NCI-H2196 treated with DMSO at 0.1 percent for 48 hours (cell line): ENCODE data around the gene MEIS1.

Experiments used
- DNase-seq: peaks from one replicate; lab custom pipeline; 2025; ENCODE audit not compliant: unreplicated experiment; lab: John Stamatoyannopoulos, UW

MEIS1 gene

DNA sequence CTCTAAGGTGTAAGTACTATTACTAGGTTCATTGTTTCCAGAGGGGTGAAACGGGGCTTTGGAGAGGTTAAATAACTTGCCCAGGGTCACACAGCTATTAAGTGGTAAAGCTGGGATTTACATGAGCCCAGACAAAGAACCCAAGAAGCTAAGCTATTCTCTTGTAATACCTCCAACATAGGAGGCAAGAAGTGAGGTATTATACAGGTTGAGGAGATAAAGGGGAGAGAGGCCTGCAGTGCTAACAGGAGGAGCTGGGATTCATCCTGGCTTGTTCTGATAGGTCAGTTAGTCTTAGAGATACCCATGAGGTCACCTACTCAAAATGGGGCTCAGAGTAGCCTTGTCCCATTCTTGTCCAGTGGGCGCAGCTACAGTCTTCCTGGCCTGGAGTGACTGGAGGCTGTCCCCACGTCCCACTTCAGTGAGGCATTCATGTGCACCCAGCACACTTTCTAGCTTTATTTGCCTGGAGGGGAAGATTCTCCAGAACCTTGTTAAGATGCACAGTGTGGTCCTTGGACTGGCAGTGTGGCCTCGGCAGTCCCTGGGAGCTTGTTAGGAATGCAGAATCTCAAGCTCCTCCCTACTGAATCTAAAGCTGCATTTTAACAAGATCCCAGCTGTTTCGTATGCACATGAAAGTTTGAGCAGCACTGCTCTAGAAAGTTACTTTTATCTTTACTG is 63.5 kb downstream of the MEIS1 start:
- no peak for DNase-seq

DNA sequence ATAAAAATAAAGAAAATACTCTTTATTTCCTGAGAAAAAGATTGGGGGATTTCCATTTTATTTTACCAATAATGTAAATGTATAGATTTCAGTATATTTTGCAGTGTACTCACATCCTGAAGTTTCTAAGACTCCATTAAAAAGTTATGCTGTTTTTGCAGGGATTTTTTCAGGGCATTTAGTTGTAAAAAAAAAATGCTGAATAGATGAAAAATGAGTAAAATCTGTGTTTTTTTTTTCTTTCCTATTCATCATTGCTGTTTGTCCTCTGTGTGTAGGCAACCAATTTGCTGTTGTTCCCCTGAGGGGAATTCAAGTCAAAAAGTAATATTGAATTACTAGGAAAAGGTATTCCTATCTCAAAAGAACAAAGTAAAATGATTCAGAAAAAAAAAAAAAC is 66.3 kb downstream of the MEIS1 start:
- no peak for DNase-seq

GRCh38 chr2:66506265-66506664 is 71.3 kb downstream of the MEIS1 start:
- no peak for DNase-seq

DNA sequence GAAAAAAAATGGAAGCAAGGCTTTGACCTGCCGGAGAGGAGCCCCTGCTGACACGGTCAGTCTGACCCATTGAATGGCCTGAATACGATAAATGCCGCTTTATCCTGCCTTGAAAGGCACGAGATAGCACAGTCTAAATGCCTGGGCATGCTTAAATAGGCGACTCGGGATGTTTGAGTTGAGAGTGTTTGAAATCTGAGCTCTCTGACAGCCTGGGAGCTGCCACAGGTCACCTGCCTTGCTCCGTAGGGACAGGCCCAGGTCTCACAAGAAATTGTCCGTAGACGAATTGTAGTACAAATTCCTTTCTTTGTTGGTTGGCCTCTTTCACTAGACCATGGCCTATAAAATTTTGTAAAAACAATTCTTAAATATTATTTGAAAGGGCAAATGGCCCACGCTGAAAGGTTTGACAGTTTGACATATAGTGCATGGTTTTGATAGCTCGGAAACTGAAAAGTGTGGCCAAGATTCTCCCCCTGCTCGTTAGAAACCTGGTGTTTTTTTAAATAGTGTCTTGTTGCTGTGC is 72.8 kb downstream of the MEIS1 start:
- no peak for DNase-seq

- no peak for DNase-seq
Measured at GRCh38 chr2:66508484-66509071, 73.7 kb downstream of the MEIS1 start.

DNA sequence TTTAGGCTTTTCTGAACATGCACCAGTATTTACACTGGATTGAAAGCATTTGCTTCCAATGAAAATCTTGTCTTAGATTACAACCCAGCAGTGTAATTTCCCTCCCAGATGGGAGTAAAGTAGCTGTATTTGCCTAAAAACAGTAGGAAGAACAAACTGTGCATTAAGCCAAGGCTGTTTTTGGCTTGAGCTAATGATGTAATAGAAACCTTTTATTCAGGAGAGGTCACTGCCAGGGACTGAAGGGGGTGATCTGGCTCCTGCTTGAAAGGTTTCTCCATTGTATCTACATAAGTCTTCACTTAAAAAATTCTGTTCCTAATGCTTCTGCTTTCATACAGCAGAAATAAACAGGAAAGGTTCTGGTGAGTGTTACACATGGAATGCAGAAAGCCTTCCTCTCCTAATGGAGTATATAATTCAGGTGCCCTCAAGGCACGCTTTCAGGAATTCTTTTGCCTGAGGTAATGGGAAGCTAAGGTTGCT is 74.4 kb downstream of the MEIS1 start:
- DNase-seq: no peak

DNA sequence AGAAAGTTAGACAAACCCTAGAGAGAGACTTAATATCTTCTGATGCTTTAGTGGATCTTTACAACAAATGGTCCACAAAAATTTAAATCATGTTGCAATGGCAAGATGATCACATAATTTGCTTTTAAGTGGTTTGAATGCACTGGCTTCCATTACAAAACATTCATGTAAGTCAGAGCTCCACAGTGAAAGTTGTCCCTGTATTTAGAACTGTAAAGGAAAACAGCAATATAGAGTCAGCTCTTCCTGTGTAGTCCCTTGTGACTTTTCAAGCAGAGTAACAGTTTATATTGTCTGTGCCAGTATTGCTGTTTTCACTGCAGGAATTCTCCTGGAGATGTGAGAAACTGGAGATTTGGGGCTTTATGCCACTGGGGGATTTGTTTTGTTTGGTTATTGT is 77.7 kb downstream of the MEIS1 start:
- DNase-seq: no peak

- DNase-seq: no peak
Measured at GRCh38 chr2:66515743-66516142, 80.8 kb downstream of the MEIS1 start.

GRCh38 chr2:66516499-66516898 is 81.6 kb downstream of the MEIS1 start:
- DNase-seq: no peak

DNA sequence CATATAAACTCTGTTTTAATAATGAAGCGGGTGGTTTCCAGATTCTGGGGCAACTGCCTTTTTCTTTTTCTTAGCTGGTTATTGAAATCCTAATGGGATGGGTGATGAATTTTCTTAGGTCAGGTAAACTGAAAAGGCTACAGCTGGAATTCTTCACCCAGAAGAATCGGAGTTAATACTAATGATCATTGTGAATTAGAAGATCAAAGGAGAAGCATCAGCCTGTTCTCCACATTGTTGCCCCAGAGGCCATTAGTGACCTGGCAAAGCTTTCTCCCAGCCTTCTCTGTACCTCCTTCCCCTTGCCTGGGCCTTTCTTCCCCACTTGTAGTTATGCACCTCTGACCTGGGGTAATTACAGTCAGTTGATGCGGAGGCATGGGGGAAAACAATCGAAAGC is 82.8 kb downstream of the MEIS1 start:
- no peak for DNase-seq

GRCh38 chr2:66519264-66519843 is 84.4 kb downstream of the MEIS1 start:
- no peak for DNase-seq

DNA sequence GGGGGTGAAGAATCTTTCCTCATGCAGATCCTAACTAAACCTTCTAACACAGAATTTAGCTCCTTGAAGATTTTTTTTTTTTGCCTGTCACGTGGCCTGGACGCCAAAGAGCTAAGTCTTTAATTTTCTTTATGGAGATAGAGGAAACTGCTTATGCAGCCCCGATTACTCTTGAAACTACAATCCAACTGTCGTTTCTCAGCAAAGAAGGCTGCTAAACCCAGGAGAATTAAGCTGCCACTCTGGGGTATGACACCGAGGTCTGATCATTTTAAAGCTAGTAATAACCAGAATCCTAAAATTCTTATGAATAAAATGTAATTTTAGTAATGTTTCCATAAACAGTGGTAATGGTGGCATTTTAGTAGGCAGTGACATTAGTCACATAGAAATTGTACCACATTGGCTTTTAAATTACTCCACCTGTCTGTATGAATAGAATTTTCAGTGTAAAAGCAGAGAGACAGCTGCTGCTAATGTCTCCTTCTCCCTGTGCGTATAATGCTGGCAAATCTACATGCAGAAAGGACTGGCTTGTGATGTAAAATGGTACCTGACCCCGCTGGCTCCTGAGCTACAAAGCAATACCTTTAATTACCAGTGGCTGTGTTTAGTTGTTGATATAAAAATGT is 86.5 kb downstream of the MEIS1 start:
- DNase-seq: no peak

- no peak for DNase-seq
Measured at GRCh38 chr2:66522611-66523376, 87.9 kb downstream of the MEIS1 start.

GRCh38 chr2:66523377-66523969 is 88.5 kb downstream of the MEIS1 start:
- DNase-seq: no peak

DNA sequence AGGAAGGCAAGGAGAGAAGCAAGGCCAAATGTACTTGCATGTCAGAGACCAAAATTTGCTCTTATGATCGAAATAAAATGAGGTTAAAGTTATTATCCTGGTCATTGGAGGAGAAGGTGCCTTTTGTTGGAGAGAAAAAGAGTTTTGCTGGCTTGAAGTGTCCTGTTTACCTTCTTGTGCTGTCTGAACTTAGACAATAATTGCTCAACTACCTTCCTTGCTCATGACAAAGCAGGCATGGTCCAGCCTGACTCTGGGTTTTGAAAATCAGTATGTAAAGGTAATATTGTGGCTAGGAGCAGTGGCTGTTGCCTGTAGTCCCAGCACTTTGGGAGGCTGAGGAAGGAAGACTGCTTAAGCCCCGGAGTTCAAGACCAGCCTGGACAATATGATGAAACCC is 89.1 kb downstream of the MEIS1 start:
- DNase-seq: no peak

GRCh38 chr2:66525606-66526005 is 90.7 kb downstream of the MEIS1 start:
- no peak for DNase-seq

DNA sequence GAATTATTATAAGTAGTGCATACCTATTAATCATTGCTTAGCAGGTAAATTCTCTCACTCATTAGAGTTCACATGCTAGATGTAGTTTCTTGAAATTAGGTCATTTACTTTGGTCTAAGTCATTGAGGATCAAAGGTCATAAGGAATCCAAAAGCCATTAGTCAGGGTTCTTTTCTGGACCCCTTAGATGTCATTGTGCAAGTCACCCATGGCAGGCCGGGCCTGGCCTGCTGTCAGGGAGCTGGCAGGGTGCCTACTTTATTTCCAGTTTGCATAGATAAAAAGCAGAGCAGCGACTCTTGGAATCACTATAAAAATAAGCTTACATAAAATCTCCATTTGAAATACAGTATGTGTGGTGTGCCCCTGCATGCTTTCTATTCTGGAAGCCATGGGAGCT is 91.3 kb downstream of the MEIS1 start:
- DNase-seq: no peak

- no peak for DNase-seq
Measured at GRCh38 chr2:66528974-66529724, 94.2 kb downstream of the MEIS1 start.

DNA sequence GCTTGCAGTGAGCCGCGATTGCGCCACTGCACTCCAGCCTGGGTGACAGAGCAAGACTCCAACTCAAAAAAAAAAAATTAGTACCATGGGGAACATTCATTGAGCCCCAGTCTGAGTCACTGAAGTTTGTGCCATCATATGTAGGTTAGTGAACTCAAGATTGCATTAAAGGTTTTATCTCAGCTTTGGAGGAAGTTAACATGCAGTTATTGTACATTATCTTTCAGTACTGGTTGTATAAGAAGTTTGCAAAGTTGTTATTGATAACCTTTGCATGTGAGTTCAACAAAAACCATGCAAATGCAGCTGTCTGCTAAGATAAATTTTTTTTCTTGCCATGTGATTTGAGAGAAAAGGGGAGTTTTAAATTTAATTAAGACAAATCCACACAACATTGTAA is 95.7 kb downstream of the MEIS1 start:
- DNase-seq: no peak

GRCh38 chr2:66531155-66531554 is 96.2 kb downstream of the MEIS1 start:
- DNase-seq: no peak
